OCI-LY7 (cell line): Measurements from ENCODE around the gene VPS37D. TPM values are rescaled to one million over a fixed set of nuclear protein-coding genes. Genes with fewer than 3 reads are reported as not detected.
A peak's percentile ranks its signal among the peaks of the same experiment; 100 is the strongest.

Experiments used
- BruUV-seq: library from RNA; stranded (reverse); fragments of 400-500 nt; replicated peaks from 2 replicates; lab custom pipeline; 2021; lab: Mats Ljungman, UMichigan
- CTCF ChIA-PET: fragments of 300-600 bp; sonication (Branson Sonifier 250); formaldehyde crosslinking; loops from one replicate; lab custom pipeline; 2022; ENCODE audit warnings: antibody characterized with exemption; ENCODE audit not compliant: unreplicated experiment; lab: Charles Lee
- POLR2A ChIA-PET: fragments of 300-600 bp; sonication (Branson Sonifier 250); formaldehyde crosslinking; loops from one replicate; lab custom pipeline; 2022; ENCODE audit warnings: antibody characterized with exemption; lab: Charles Lee
- DNase-seq: peaks from one replicate; pipeline ENCODE4 v3.0.0-alpha.2; 2015; ENCODE audit warnings: low spot score
- H2AFZ ChIP-seq: fragments of 200-600 bp; sonication (generic), shearing (Covaris generic); 2 replicates; pipeline ENCODE4 v1.6.1; 2014; ENCODE audit warnings: mild to moderate bottlenecking, antibody characterized with exemption, low read length, moderate library complexity
- H3K27ac ChIP-seq: fragments of 200-600 bp; sonication (generic); 2 replicates; pipeline ENCODE4 v1.5.1; 2014; ENCODE audit warnings: mixed run types, low read depth, mild to moderate bottlenecking, moderate library complexity, low read length, inconsistent platforms; ENCODE audit not compliant: poor library complexity, severe bottlenecking
- H3K36me3 ChIP-seq: fragments of 200-600 bp; sonication (generic); 2 replicates; pipeline ENCODE4 v1.6.1; 2014; ENCODE audit warnings: mild to moderate bottlenecking, antibody characterized with exemption, low read length, moderate library complexity, mixed read lengths; ENCODE audit not compliant: insufficient read depth
- H3K4me1 ChIP-seq: fragments of 200-600 bp; sonication (generic); 2 replicates; pipeline ENCODE4 v1.5.1; 2014; ENCODE audit warnings: mild to moderate bottlenecking, low read length; ENCODE audit not compliant: insufficient read depth, poor library complexity, severe bottlenecking
- H3K4me2 ChIP-seq: fragments of 200-600 bp; sonication (generic); 2 replicates; pipeline ENCODE4 v1.6.1; 2014; ENCODE audit warnings: mild to moderate bottlenecking, low read length
- H3K4me3 ChIP-seq: fragments of 200-600 bp; sonication (generic); 2 replicates; pipeline ENCODE4 v1.5.1; 2014; ENCODE audit warnings: mild to moderate bottlenecking, low read depth, low read length; ENCODE audit not compliant: poor library complexity, severe bottlenecking
- H3K79me2 ChIP-seq: fragments of 200-600 bp; sonication (generic); 2 replicates; pipeline ENCODE4 v1.6.1; 2016; ENCODE audit warnings: low read depth, mild to moderate bottlenecking, low read length, moderate library complexity, mixed read lengths; ENCODE audit not compliant: insufficient read depth
- H3K9me2 ChIP-seq: fragments of 200-600 bp; sonication (generic); 2 replicates; pipeline ENCODE4 v1.6.1; 2016; ENCODE audit warnings: mild to moderate bottlenecking, low read length, mixed read lengths; ENCODE audit not compliant: insufficient read depth
- H3K9me3 ChIP-seq: fragments of 200-600 bp; sonication (generic); 2 replicates; pipeline ENCODE4 v1.6.1; 2014; ENCODE audit warnings: mild to moderate bottlenecking, mixed run types, low read length, mixed read lengths
- H4K20me1 ChIP-seq: fragments of 200-600 bp; sonication (generic); 2 replicates; pipeline ENCODE4 v1.6.1; 2014; ENCODE audit warnings: mild to moderate bottlenecking, antibody characterized with exemption, low read length, moderate library complexity, mixed read lengths; ENCODE audit not compliant: insufficient read depth
- CTCF ChIP-seq: fragments of 200-600 bp; sonication (generic); conservative IDR thresholded peaks from 2 replicates; pipeline ENCODE4 v1.5.1; 2014; ENCODE audit warnings: mild to moderate bottlenecking, antibody characterized with exemption, low read length, moderate library complexity, mixed read lengths
- EZH2phosphoT487 ChIP-seq: fragments of 200-600 bp; sonication (generic); IDR thresholded peaks from 2 replicates; pipeline ENCODE4 v1.6.1; 2018; ENCODE audit warnings: low read depth, borderline replicate concordance, mild to moderate bottlenecking, mixed run types, antibody characterized with exemption, low read length, moderate library complexity, mixed read lengths
- intact Hi-C: fragments of 100-400 bp; cut with micrococcal nuclease; formaldehyde crosslinking; loops from one replicate; pipeline ENCODE4 v1.10.0; 2022; ENCODE audit not compliant: unreplicated experiment
- total RNA-seq, 2 experiments: library from RNA; depleted of rRNA in 1 of 2; stranded (reverse); fragments of >200 nt in 1 of 2; shearing (Covaris generic) in 1 of 2; gene quantifications; 2 replicates each; pipeline ENCODE4 v1.2.3, GENCODE V29; 2014 to 2022

VPS37D gene
- total RNA-seq, 2 experiments from 2014 or later: 5.3 TPM

GRCh38 chr7:73663033-73663432 is 4.6 kb upstream of the VPS37D start:
- CTCF ChIA-PET: no interaction called here
- intact Hi-C loops: no loop called here
- no TSS peak for BruUV-seq

GRCh38 chr7:73668103-73668885 is 663 bp downstream of the VPS37D start:
- DNase-seq: peak; percentile 33
- CTCF ChIA-PET: no interaction called here
- peak overlapping the region; percentile 97 for H3K4me2 ChIP-seq
- H3K27ac ChIP-seq: no peak overlapping the region
- no peaks in the 10 kb centered on the region for H4K20me1 ChIP-seq
- no peaks in the 10 kb centered on the region for H3K36me3 ChIP-seq
- peak overlapping the region; percentile 80 for H3K4me3 ChIP-seq
- TF ChIP-seq CTCF: no peak
- no peak for TF ChIP-seq EZH2phosphoT487
- H3K79me2 ChIP-seq: no peaks in the 10 kb centered on the region
- H3K9me3 ChIP-seq: peaks cover under 1% of the 10 kb centered on the region; the same call in 1 of the 2 replicates
- no peaks in the 10 kb centered on the region for H3K9me2 ChIP-seq
- intact Hi-C loops: loop anchor here (1.0 to 5.0 kb wide), 2 partner anchors 15 to 64 kb away; partner anchors contain the start of genes BUD23 and DNAJC30
- H3K4me1 ChIP-seq: peaks cover 11% of the 10 kb centered on the region
- no TSS peak for BruUV-seq
- POLR2A ChIA-PET: interaction anchor here (0.6 kb wide), 1 partner anchor 64 kb away, joined by 3 read pairs; no protein-coding TSS in a partner anchor
- H2AFZ ChIP-seq: peak overlapping the region; percentile 78; the same call in 1 of the 2 replicates

More at GRCh38 chr7:73663033-73663432, 4.6 kb upstream of the VPS37D start:
- H3K4me3 ChIP-seq: no peak overlapping the region
- no peaks in the 10 kb centered on the region for H4K20me1 ChIP-seq
- POLR2A ChIA-PET: no interaction called here
- no peaks in the 10 kb centered on the region for H3K4me1 ChIP-seq
- no peak for DNase-seq
- no peak for TF ChIP-seq EZH2phosphoT487
- no peak for TF ChIP-seq CTCF
- H3K36me3 ChIP-seq: no peaks in the 10 kb centered on the region
- no peak overlapping the region for H3K27ac ChIP-seq
- no peak overlapping the region for H2AFZ ChIP-seq
- peaks cover 8% of the 10 kb centered on the region; the same call in 1 of the 2 replicates for H3K9me3 ChIP-seq
- no peaks in the 10 kb centered on the region for H3K79me2 ChIP-seq
- no peaks in the 10 kb centered on the region for H3K9me2 ChIP-seq
- no peak overlapping the region for H3K4me2 ChIP-seq

GRCh38 chr7:73668886-73669230 is 1.2 kb downstream of the VPS37D start:
- POLR2A ChIA-PET: interaction anchor here (0.6 kb wide), 1 partner anchor 57 kb away, joined by 3 read pairs; no protein-coding TSS in a partner anchor
- H4K20me1 ChIP-seq: no peaks in the 10 kb centered on the region
- no TSS peak for BruUV-seq
- CTCF ChIA-PET: no interaction called here
- no peaks in the 10 kb centered on the region for H3K79me2 ChIP-seq
- H3K4me3 ChIP-seq: peak overlapping the region; percentile 80
- TF ChIP-seq CTCF: no peak
- intact Hi-C loops: loop anchor here (1.0 to 5.0 kb wide), 2 partner anchors 14 to 63 kb away; partner anchors contain the start of genes BUD23 and DNAJC30
- no peaks in the 10 kb centered on the region for H3K9me3 ChIP-seq
- H3K4me2 ChIP-seq: peak overlapping the region; percentile 97
- no peak overlapping the region for H3K27ac ChIP-seq
- H3K4me1 ChIP-seq: peaks cover 11% of the 10 kb centered on the region
- peak overlapping the region; percentile 78; the same call in 1 of the 2 replicates for H2AFZ ChIP-seq
- peak; percentile 20 for DNase-seq
- no peaks in the 10 kb centered on the region for H3K9me2 ChIP-seq
- H3K36me3 ChIP-seq: no peaks in the 10 kb centered on the region
